K562 (cell line): ENCODE data around the gene KIF26B. TPM values are rescaled to one million over a fixed set of nuclear protein-coding genes. Genes with fewer than 3 reads are reported as not detected.

Experiments used
- ATAC-seq: fragments of 200-7000 bp; cut with Tn5 transposase; 3 replicates; pipeline ENCODE4 v1.9.1; 2020; ENCODE audit warnings: moderate library complexity
- BruUV-seq: library from RNA; stranded (reverse); fragments of 400-500 nt; replicated peaks from 2 replicates; lab custom pipeline; 2021; lab: Mats Ljungman, UMichigan
- CTCF ChIA-PET: fragments of 300-600 bp; formaldehyde crosslinking; extraction: SDS; loops from one replicate; lab custom pipeline; 2021; ENCODE audit warnings: low intra/inter-chr PET ratio; lab: Yijun Ruan, JAX
- POLR2A ChIA-PET: fragments of 300-600, 350-650 bp; sonication (Branson Sonifier 250); formaldehyde crosslinking; extraction: SDS; loops from one replicate; lab custom pipeline; 2021; ENCODE audit warnings: antibody characterized with exemption, inconsistent platforms; lab: Yijun Ruan, JAX
- DNase-seq, 4 experiments: peaks; one replicate each; pipeline versions ENCODE4 v3.0.0 to v3.0.0-alpha.2; 2011 to 2018; ENCODE audit warnings: low spot score in 3 of 4, mixed read lengths in 3 of 4; ENCODE audit errors: extremely low read depth in 1 of 4
- FAIRE-seq: peaks from 2 replicates; lab custom pipeline; 2011; peaks lifted over from hg19 to GRCh38; lab: Jason Lieb, UNC
- H2AFZ ChIP-seq: 2 replicates; pipeline ENCODE4 v1.6.0; 2011; ENCODE audit warnings: low read depth, low read length, control low read depth, inconsistent platforms
- H3K27ac ChIP-seq: fragments of 200-600 bp; 3 replicates; pipeline ENCODE4 v1.8.0; 2011; ENCODE audit warnings: low read depth, mild to moderate bottlenecking, control low read depth, inconsistent platforms, low read length, moderate library complexity, mixed read lengths; ENCODE audit errors: extremely low read depth
- H3K27me3 ChIP-seq, 2 experiments: fragments of 300-600 bp in 1 of 2; 2 replicates in 1 of 2; 3 replicates in 1 of 2; pipeline versions ENCODE4 v1.6.0 to v1.8.0; 2011; ENCODE audit warnings: inconsistent platforms in 2 of 2, low read length in 2 of 2, mild to moderate bottlenecking in 1 of 2, mixed read lengths in 1 of 2, moderate library complexity in 1 of 2; ENCODE audit not compliant: control insufficient read depth in 2 of 2, insufficient read depth in 2 of 2
- H3K36me3 ChIP-seq: fragments of 300-600 bp; 3 replicates; pipeline ENCODE4 v1.8.0; 2011; ENCODE audit warnings: mild to moderate bottlenecking, low read length, inconsistent platforms; ENCODE audit not compliant: control insufficient read depth, insufficient read depth
- H3K4me1 ChIP-seq, 2 experiments: fragments of 200-600 bp in 1 of 2; replicated peaks in 1 of 2; 2 replicates in 1 of 2; 3 replicates in 1 of 2; pipeline versions ENCODE4 v1.5.1 to v1.8.0; 2011; ENCODE audit warnings: inconsistent platforms in 2 of 2, low read length in 2 of 2, mild to moderate bottlenecking in 1 of 2, mixed read lengths in 1 of 2, moderate library complexity in 1 of 2; ENCODE audit not compliant: control insufficient read depth in 2 of 2, insufficient read depth in 2 of 2
- H3K4me2 ChIP-seq: 2 replicates; pipeline ENCODE4 v1.6.1; 2011; ENCODE audit warnings: low read length, control low read depth, inconsistent platforms, mixed read lengths; ENCODE audit not compliant: insufficient read depth
- H3K4me3 ChIP-seq: fragments of 200-600 bp; sonication (generic), shearing (Covaris generic); 2 replicates; pipeline ENCODE4 v1.5.1; 2016; ENCODE audit warnings: control low read depth, inconsistent platforms
- H3K79me2 ChIP-seq: fragments of 200-600 bp; 3 replicates; pipeline ENCODE4 v1.8.0; 2011; ENCODE audit warnings: low read length, inconsistent platforms; ENCODE audit not compliant: control insufficient read depth, insufficient read depth
- H3K9ac ChIP-seq, 2 experiments: 2 replicates each; pipeline versions ENCODE4 v1.6.0 to v1.6.1; 2011; ENCODE audit warnings: low read depth in 2 of 2, low read length in 2 of 2, control low read depth in 1 of 2, inconsistent platforms in 1 of 2, mild to moderate bottlenecking in 1 of 2, mixed read lengths in 1 of 2; ENCODE audit not compliant: insufficient read depth in 1 of 2
- H3K9me1 ChIP-seq: one replicate; pipeline ENCODE4 v1.6.0; 2011; ENCODE audit warnings: inconsistent platforms, mild to moderate bottlenecking, low read length, moderate library complexity; ENCODE audit not compliant: control insufficient read depth, insufficient read depth
- H3K9me3 ChIP-seq: replicated peaks from 2 replicates; pipeline ENCODE4 v1.5.1; 2011; ENCODE audit warnings: low read depth, low read length, inconsistent platforms; ENCODE audit not compliant: control insufficient read depth, insufficient read depth
- H4K20me1 ChIP-seq: replicated peaks from 2 replicates; pipeline ENCODE4 v1.6.1; 2011; ENCODE audit warnings: low read length, inconsistent platforms, mixed read lengths; ENCODE audit not compliant: control insufficient read depth, insufficient read depth
- CBX1 ChIP-seq: sonication (generic); IDR thresholded peaks from 2 replicates; pipeline ENCODE4 v1.6.1; 2016; ENCODE audit warnings: antibody characterized with exemption, low read depth, mild to moderate bottlenecking
- LCOR ChIP-seq: sonication (generic); formaldehyde crosslinking; IDR thresholded peaks from 2 replicates; pipeline ENCODE4 v1.8.0; 2022; ENCODE audit warnings: mild to moderate bottlenecking, missing genetic modification reagents
- NFRKB ChIP-seq: fragments of 450-650 bp; IDR thresholded peaks from 2 replicates; pipeline ENCODE4 v1.6.1; 2016; ENCODE audit warnings: low read depth
- PRPF4 ChIP-seq: fragments of 200-400 bp; formaldehyde crosslinking; IDR thresholded peaks from one replicate; pipeline ENCODE4 v1.6.1; 2017; ENCODE audit warnings: low read length, low read depth, mild to moderate bottlenecking; ENCODE audit not compliant: insufficient read depth, poor library complexity, severe bottlenecking
- SP1 ChIP-seq: sonication (generic); formaldehyde crosslinking; IDR thresholded peaks from 2 replicates; pipeline ENCODE4 v1.8.1; 2022; ENCODE audit warnings: mild to moderate bottlenecking, missing genetic modification reagents
- TFAM ChIP-seq: fragments of 250-450 bp; sonication (Bioruptor Pico); conservative IDR thresholded peaks from 2 replicates; pipeline ENCODE4 v1.5.0; 2021; ENCODE audit warnings: mild to moderate bottlenecking, moderate library complexity
- ZBTB17 ChIP-seq: fragments of 450-650 bp; formaldehyde crosslinking; IDR thresholded peaks from 2 replicates; pipeline ENCODE4 v1.4.0; 2020; ENCODE audit warnings: mild to moderate bottlenecking
- ZNF124 ChIP-seq: sonication (generic); formaldehyde crosslinking; IDR thresholded peaks from 2 replicates; pipeline ENCODE4 v1.8.1; 2022; ENCODE audit warnings: missing genetic modification reagents
- ZNF140 ChIP-seq: fragments of 250-450 bp; sonication (Bioruptor Pico); IDR thresholded peaks from 2 replicates; pipeline ENCODE4 v1.8.0; 2021; ENCODE audit warnings: moderate library complexity, mild to moderate bottlenecking, inconsistent platforms
- ZNF41 ChIP-seq: fragments of 250-450 bp; sonication (Bioruptor Pico); conservative IDR thresholded peaks from 2 replicates; pipeline ENCODE4 v1.4.0; 2020; ENCODE audit warnings: mild to moderate bottlenecking
- ZNF431 ChIP-seq: sonication (generic); formaldehyde crosslinking; IDR thresholded peaks from 2 replicates; pipeline ENCODE4 v1.8.0; 2022; ENCODE audit warnings: mild to moderate bottlenecking, missing genetic modification reagents
- ZNF445 ChIP-seq: fragments of 250-450 bp; sonication (Bioruptor Pico); IDR thresholded peaks from 2 replicates; pipeline ENCODE4 v1.4.0; 2020; ENCODE audit warnings: low read depth, mild to moderate bottlenecking, moderate library complexity
- WGBS: fragments of 100-300 bp; shearing (Covaris generic); methylation state at CpG from one replicate; pipeline ENCODE4 v1.1.6; 2016; ENCODE audit warnings: low coverage, mixed read lengths; ENCODE audit not compliant: insufficient coverage; ENCODE audit errors: missing lambda C conversion rate; 5-methylcytosine and 5-hydroxymethylcytosine counted together
- in situ Hi-C: fragments of 300-500 bp; cut with MboI; formaldehyde crosslinking; loops from 4 replicates; pipeline ENCODE4 v1.15.0; 2018; ENCODE audit warnings: inconsistent platforms, mixed read lengths
- intact Hi-C: fragments of 100-400 bp; cut with micrococcal nuclease; formaldehyde crosslinking; loops from 2 replicates; pipeline ENCODE4 v1.14.2; 2022
- polyA plus RNA-seq, 8 experiments: library from polyadenylated mRNA; depleted of rRNA in 4 of 8; stranded (reverse) in 5 of 8; unstranded in 3 of 8; fragments of >200 nt; fragmentation: Nextera tagmentation in 2 of 8; fragmentation: Illumina TruSeq in 1 of 8; extraction: Ambion mirVana in 2 of 8; extraction: Trizol in 1 of 8; gene quantifications; 2 replicates each; pipeline versions ENCODE4 v1.2.1 to v1.2.3, GENCODE V29; 2011 to 2014; ENCODE audit warnings: inconsistent platforms in 1 of 8, missing spikeins in 1 of 8
- total RNA-seq, 7 experiments: library from RNA; depleted of rRNA in 6 of 7; stranded (reverse); fragments of >200 nt in 6 of 7; fragmentation: Illumina TruSeq in 2 of 7; extraction: Trizol in 2 of 7; gene quantifications; 2 replicates each; pipeline versions ENCODE4 v1.2.1 to v1.2.3, GENCODE V29; 2011 to 2021; ENCODE audit warnings: low replicate concordance in 1 of 7
- TF ChIP-seq, protein P1 (sequence below): fragments of 250-450 bp; sonication (Bioruptor Pico); IDR thresholded peaks from 2 replicates; pipeline ENCODE4 v1.4.0; 2020; ENCODE audit warnings: mild to moderate bottlenecking
- TF ChIP-seq, protein P2 (sequence below), 2 experiments: fragments of 250-450 bp in 1 of 2; fragments of 450-650 bp in 1 of 2; sonication (Bioruptor Pico) in 1 of 2; IDR thresholded peaks; 2 replicates each; pipeline versions ENCODE4 v1.6.1 to v1.8.0; 2016 to 2021; ENCODE audit warnings: mild to moderate bottlenecking in 2 of 2, moderate library complexity in 2 of 2, missing compliant biosample characterization in 1 of 2, missing genetic modification characterization in 1 of 2
- TF ChIP-seq, protein P3 (sequence below): fragments of 250-450 bp; sonication (Bioruptor Pico); IDR thresholded peaks from 2 replicates; pipeline ENCODE4 v1.4.0; 2020; ENCODE audit warnings: borderline replicate concordance
- TF ChIP-seq, protein P4 (sequence below): fragments of 250-450 bp; sonication (Bioruptor Pico); IDR thresholded peaks from 2 replicates; pipeline ENCODE4 v1.8.0; 2022; ENCODE audit warnings: moderate library complexity, mild to moderate bottlenecking, inconsistent platforms
- TF ChIP-seq, protein P5 (sequence below): sonication (generic); formaldehyde crosslinking; IDR thresholded peaks from 2 replicates; pipeline ENCODE4 v1.8.0; 2022; ENCODE audit warnings: mild to moderate bottlenecking, missing genetic modification reagents

Gene KIF26B
- total and polyA plus RNA-seq, 9 of the 15 experiments (the other 6 are each of a cell fraction or from before 2014, with no cell fraction given): 0.02 to 0.08 (median 0.03) TPM; not detected in 6

DNA sequence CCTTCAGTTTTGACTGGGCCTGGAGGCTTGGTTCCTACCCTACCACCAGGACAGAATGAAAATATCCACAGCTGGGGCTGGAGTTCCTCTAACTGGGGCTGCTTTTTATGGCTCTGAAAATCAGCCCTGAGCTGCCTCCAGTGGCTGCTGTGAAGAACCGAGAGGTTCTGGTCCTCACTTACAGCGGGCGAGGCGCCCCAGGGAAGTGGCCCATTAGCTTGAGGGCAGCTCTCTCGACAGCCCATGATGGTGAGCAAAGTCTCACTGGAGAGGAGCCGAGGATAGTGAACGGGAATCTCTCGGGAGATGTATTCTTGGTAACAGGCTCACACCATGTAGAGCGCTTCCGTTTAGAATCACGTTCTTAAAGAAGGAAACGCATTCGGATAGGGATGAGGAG is 459.7 kb downstream of the KIF26B start:
- no peaks in the 10 kb centered on the region for H3K4me1 ChIP-seq
- H3K79me2 ChIP-seq: no peaks in the 10 kb centered on the region
- WGBS: 2% methylated on average over 13 of the region's 13 CpGs
- ChIA-PET POLR2A (no interaction called here), CTCF (no interaction called here)
- no TSS peak for BruUV-seq
- TF ChIP-seq CBX1 (no peak), TFAM (CRISPR knock-in tag) (no peak), SP1 (CRISPR knock-in tag) (no peak), ZNF124 (CRISPR knock-in tag) (no peak), ZNF431 (no peak), ZNF445 (no peak), ZNF140 (CRISPR knock-in tag) (no peak), PRPF4 (no peak), NFRKB (no peak), ZNF41 (CRISPR knock-in tag) (no peak), LCOR (CRISPR knock-in tag) (no peak), ZBTB17 (CRISPR knock-in tag) (no peak)
- TF ChIP-seq, protein P1, sequence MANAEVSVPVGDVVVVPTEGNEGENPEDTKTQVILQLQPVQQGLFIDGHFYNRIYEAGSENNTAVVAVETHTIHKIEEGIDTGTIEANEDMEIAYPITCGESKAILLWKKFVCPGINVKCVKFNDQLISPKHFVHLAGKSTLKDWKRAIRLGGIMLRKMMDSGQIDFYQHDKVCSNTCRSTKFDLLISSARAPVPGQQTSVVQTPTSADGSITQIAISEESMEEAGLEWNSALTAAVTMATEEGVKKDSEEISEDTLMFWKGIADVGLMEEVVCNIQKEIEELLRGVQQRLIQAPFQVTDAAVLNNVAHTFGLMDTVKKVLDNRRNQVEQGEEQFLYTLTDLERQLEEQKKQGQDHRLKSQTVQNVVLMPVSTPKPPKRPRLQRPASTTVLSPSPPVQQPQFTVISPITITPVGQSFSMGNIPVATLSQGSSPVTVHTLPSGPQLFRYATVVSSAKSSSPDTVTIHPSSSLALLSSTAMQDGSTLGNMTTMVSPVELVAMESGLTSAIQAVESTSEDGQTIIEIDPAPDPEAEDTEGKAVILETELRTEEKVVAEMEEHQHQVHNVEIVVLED (CRISPR knock-in tag): no peak
- TF ChIP-seq, protein P2, sequence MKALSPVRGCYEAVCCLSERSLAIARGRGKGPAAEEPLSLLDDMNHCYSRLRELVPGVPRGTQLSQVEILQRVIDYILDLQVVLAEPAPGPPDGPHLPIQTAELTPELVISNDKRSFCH (CRISPR knock-in tag; IDR thresholded peaks at IDR 0.05): no peak
- TF ChIP-seq, protein P2 (tag; IDR thresholded peaks at IDR 0.05): no peak
- TF ChIP-seq, protein P3, sequence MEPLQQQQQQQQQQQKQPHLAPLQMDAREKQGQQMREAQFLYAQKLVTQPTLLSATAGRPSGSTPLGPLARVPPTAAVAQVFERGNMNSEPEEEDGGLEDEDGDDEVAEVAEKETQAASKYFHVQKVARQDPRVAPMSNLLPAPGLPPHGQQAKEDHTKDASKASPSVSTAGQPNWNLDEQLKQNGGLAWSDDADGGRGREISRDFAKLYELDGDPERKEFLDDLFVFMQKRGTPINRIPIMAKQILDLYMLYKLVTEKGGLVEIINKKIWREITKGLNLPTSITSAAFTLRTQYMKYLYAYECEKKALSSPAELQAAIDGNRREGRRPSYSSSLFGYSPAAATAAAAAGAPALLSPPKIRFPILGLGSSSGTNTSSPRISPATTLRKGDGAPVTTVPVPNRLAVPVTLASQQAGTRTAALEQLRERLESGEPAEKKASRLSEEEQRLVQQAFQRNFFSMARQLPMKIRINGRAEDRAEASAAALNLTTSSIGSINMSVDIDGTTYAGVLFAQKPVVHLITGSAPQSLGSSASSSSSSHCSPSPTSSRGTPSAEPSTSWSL (CRISPR knock-in tag): no peak
- TF ChIP-seq, protein P4, sequence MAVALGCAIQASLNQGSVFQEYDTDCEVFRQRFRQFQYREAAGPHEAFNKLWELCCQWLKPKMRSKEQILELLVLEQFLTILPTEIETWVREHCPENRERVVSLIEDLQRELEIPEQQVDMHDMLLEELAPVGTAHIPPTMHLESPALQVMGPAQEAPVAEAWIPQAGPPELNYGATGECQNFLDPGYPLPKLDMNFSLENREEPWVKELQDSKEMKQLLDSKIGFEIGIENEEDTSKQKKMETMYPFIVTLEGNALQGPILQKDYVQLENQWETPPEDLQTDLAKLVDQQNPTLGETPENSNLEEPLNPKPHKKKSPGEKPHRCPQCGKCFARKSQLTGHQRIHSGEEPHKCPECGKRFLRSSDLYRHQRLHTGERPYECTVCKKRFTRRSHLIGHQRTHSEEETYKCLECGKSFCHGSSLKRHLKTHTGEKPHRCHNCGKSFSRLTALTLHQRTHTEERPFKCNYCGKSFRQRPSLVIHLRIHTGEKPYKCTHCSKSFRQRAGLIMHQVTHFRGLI (CRISPR knock-in tag): no peak
- TF ChIP-seq, protein P5, sequence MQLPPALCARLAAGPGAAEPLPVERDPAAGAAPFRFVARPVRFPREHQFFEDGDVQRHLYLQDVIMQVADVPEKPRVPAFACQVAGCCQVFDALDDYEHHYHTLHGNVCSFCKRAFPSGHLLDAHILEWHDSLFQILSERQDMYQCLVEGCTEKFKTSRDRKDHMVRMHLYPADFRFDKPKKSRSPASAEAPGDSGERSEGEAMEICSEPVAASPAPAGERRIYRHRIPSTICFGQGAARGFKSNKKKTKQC (CRISPR knock-in tag): no peak
- no peak overlapping the region for H2AFZ ChIP-seq
- H3K27me3 ChIP-seq: peaks cover 59 to 69% of the 10 kb centered on the region in 2 experiments
- DNase-seq: peak in 1 of 4 experiments; percentile 4
- peak; percentile 54 for ATAC-seq
- no peak for FAIRE-seq
- H3K27ac ChIP-seq: no peak overlapping the region
- H3K4me3 ChIP-seq: no peak overlapping the region
- intact Hi-C loops: no loop called here
- no peaks in the 10 kb centered on the region for H3K36me3 ChIP-seq
- H3K4me2 ChIP-seq: no peak overlapping the region
- H3K9ac ChIP-seq: no peak overlapping the region
- in situ Hi-C loops: no loop called here
- H4K20me1 ChIP-seq: no peaks in the 10 kb centered on the region
- no peaks in the 10 kb centered on the region for H3K9me1 ChIP-seq
- H3K9me3 ChIP-seq: no peaks in the 10 kb centered on the region
